Breast epithelium (tissue), 3 donors: ENCODE results near the gene GLYATL3.

Source experiments
- POLR2A ChIP-seq: fragments of 450-650 bp; IDR thresholded peaks from one replicate; pipeline ENCODE4 v1.6.1; 2016; ENCODE audit warnings: antibody characterized with exemption, mild to moderate bottlenecking, moderate library complexity
- POLR2AphosphoS5 ChIP-seq, 3 donors: sonication (generic); formaldehyde crosslinking; IDR thresholded peaks; one replicate each; pipeline ENCODE4 v1.6.1; 2017; ENCODE audit warnings: antibody characterized with exemption in 3 of 3
- TF ChIP-seq, protein P1 (sequence below), 3 donors: fragments of 450-650 bp; IDR thresholded peaks; one replicate each; pipeline ENCODE4 v1.5.1; 2016 to 2017; ENCODE audit warnings: antibody characterized with exemption in 3 of 3, mild to moderate bottlenecking in 3 of 3, moderate library complexity in 3 of 3

DNA sequence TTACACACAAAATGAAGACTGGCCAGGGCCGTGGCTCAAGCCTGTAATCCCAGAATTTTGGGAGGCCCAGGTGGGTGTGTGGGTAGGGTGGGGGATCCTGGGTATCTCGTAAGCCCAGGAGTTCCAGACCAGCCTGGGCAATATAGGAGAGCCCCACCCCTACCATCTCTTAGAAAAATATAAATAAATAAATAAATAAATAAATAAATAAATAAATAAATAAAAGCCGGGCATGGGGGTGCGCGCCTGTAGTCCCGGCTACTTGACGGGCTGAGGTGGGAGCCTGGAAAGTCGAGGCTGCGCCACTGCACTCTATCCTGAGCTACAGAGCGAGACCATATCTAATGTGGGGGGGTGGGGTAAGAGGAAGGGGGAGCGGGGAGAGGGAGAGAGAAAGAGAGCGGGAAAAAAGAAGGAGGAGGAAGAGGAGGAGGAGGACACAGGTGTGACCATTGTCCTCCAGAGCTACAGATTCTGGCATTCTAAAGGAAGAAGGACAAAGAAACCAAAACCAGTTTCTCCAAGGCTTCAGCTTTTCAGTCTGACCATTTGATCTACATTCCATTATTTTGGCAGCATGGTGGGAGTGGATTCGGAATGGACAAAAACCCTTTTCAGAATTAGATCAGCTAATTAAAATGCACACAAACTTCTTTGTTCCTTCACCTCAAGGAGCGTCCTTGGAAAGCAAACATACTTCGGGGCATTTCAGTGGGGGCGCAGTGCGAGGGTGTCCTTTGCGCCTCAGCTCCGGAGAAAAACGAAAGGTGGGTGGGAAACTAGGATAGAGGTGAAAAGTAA lies 50.2 kb downstream of the GLYATL3 start:
- TF ChIP-seq, protein P1, sequence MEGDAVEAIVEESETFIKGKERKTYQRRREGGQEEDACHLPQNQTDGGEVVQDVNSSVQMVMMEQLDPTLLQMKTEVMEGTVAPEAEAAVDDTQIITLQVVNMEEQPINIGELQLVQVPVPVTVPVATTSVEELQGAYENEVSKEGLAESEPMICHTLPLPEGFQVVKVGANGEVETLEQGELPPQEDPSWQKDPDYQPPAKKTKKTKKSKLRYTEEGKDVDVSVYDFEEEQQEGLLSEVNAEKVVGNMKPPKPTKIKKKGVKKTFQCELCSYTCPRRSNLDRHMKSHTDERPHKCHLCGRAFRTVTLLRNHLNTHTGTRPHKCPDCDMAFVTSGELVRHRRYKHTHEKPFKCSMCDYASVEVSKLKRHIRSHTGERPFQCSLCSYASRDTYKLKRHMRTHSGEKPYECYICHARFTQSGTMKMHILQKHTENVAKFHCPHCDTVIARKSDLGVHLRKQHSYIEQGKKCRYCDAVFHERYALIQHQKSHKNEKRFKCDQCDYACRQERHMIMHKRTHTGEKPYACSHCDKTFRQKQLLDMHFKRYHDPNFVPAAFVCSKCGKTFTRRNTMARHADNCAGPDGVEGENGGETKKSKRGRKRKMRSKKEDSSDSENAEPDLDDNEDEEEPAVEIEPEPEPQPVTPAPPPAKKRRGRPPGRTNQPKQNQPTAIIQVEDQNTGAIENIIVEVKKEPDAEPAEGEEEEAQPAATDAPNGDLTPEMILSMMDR (IDR thresholded peaks at IDR 0.05) = no peak
- TF ChIP-seq POLR2A (no peak), POLR2AphosphoS5 (IDR thresholded peaks at IDR 0.05) (no peak)
